NCI-H2107 treated with DMSO at 0.1 percent for 48 hours (cell line): ENCODE results near the gene TMEM214.
A peak's percentile ranks its signal among the peaks of the same experiment; 100 is the strongest.

Experiments used
- DNase-seq: peaks from one replicate; lab custom pipeline; 2025; ENCODE audit not compliant: unreplicated experiment; lab: John Stamatoyannopoulos, UW

TMEM214 gene

GRCh38 chr2:27082773-27083409, 50.1 kb downstream of the TMEM214 start:
- no peak for DNase-seq

GRCh38 chr2:27083410-27084296, 50.9 kb downstream of the TMEM214 start:
- DNase-seq = peak; percentile 19

- DNase-seq = no peak
Observed at GRCh38 chr2:27084297-27085061, 51.7 kb downstream of the TMEM214 start.

GRCh38 chr2:27085062-27085672, 52.4 kb downstream of the TMEM214 start:
- no peak for DNase-seq

GRCh38 chr2:27085673-27086089, 52.9 kb downstream of the TMEM214 start:
- no peak for DNase-seq

- peak; percentile 79 for DNase-seq
Observed at GRCh38 chr2:27086090-27086723, 53.4 kb downstream of the TMEM214 start.

GRCh38 chr2:27086724-27087593, 54.2 kb downstream of the TMEM214 start, which contains the start of gene KHK:
TSS of gene KHK (plus strand) at chr2:27086772. CDS start at chr2:27087260, 488 bp downstream.
- no peak for DNase-seq

- DNase-seq = no peak
Observed at GRCh38 chr2:27087823-27088410, 55.2 kb downstream of the TMEM214 start.

- DNase-seq = no peak
Observed at GRCh38 chr2:27088634-27089033, 55.9 kb downstream of the TMEM214 start.

- no peak for DNase-seq
Observed at GRCh38 chr2:27089111-27089954, 56.6 kb downstream of the TMEM214 start.
